Measurements from ENCODE around the gene RHPN2. TPM values are rescaled to one million over a fixed set of nuclear protein-coding genes. Genes with fewer than 3 reads are reported as not detected.

RHPN2 gene
- total RNA-seq, 2 donors from 2014 or later: 0.56 to 1.5 TPM

Other genes with a start within 250 kb of the RHPN2 start
- under 1 TPM in 1 of 2 donors, not detected in 1; 0.28 TPM for gene SLC7A9, start 195.1 kb downstream of the RHPN2 start, total RNA-seq
- 10 to 100 TPM; 15.3 to 17.6 TPM for gene CEP89, start 92.9 kb downstream of the RHPN2 start, total RNA-seq
- 1 to 10 TPM in 1 of 2 donors, under 1 TPM in 1; 0.86 to 1.4 TPM for gene FAAP24, start 92.6 kb downstream of the RHPN2 start, total RNA-seq
- 1 to 10 TPM; 6.0 to 6.5 TPM for gene GPATCH1, start 16.3 kb upstream of the RHPN2 start, total RNA-seq
- gene WDR88, start 67.2 kb upstream of the RHPN2 start, total RNA-seq: not detected
- 10 to 100 TPM; 36.1 to 36.8 TPM for gene LRP3, start 129.4 kb upstream of the RHPN2 start, total RNA-seq
- gene SLC7A10, start 161.0 kb upstream of the RHPN2 start, total RNA-seq: not detected
- 1 to 10 TPM; 6.3 to 8.0 TPM for gene CEBPA, start 237.6 kb upstream of the RHPN2 start, total RNA-seq

Measured in posterior vena cava (tissue), 2 donors.